CD8-positive, alpha-beta memory T cell (primary cell): Measurements from ENCODE around the gene ATP1B3. TPM values are rescaled to one million over a fixed set of nuclear protein-coding genes. Genes with fewer than 3 reads are reported as not detected.
"Not testable (repeated sequence)": the region's sequence is repeated elsewhere in the genome, so short reads cannot be mapped to it uniquely, and the experiment has no call there.

Source experiments
- CTCF ChIA-PET: fragments of 350-600 bp; sonication (Branson Sonifier 250); formaldehyde crosslinking; loops from one replicate; lab custom pipeline; 2021; ENCODE audit warnings: antibody characterized with exemption; lab: Charles Lee
- POLR2A ChIA-PET: fragments of 350-600 bp; sonication (Branson Sonifier 250); formaldehyde crosslinking; loops from one replicate; lab custom pipeline; 2021; ENCODE audit warnings: antibody characterized with exemption; lab: Charles Lee
- DNase-seq, 5 donors: peaks; one replicate each; pipeline versions ENCODE4 v3.0.0 to v3.0.0-alpha.2; 2020 to 2022; ENCODE audit warnings: mixed read lengths in 1 of 5
- H3K27ac ChIP-seq: one replicate; pipeline ENCODE4 v1.7.0; 2013; ENCODE audit warnings: low read depth, mild to moderate bottlenecking, low read length, moderate library complexity
- H3K27me3 ChIP-seq: 2 replicates; pipeline ENCODE4 v1.7.0; 2013; ENCODE audit warnings: low read length, mild to moderate bottlenecking; ENCODE audit not compliant: insufficient read depth, poor library complexity, severe bottlenecking
- H3K36me3 ChIP-seq: 2 replicates; pipeline ENCODE4 v1.7.0; 2013; ENCODE audit warnings: mild to moderate bottlenecking, low read length, moderate library complexity; ENCODE audit not compliant: insufficient read depth
- H3K4me1 ChIP-seq: 2 replicates; pipeline ENCODE4 v1.7.0; 2013; ENCODE audit warnings: mild to moderate bottlenecking, low read length, moderate library complexity; ENCODE audit not compliant: insufficient read depth
- H3K4me3 ChIP-seq: 2 replicates; pipeline ENCODE4 v1.7.0; 2013; ENCODE audit warnings: mild to moderate bottlenecking, low read length
- H3K9me3 ChIP-seq: 2 replicates; pipeline ENCODE4 v1.7.0; 2013; ENCODE audit warnings: mild to moderate bottlenecking, low read length
- H3K27ac Mint-ChIP-seq, 8 donors: one replicate each; pipeline ENCODE4 v1.8.0; 2020 to 2021; ENCODE audit warnings: mixed read lengths in 8 of 8, mild to moderate bottlenecking in 6 of 8, inconsistent platforms in 3 of 8, moderate library complexity in 3 of 8
- H3K27me3 Mint-ChIP-seq, 2 donors: one replicate each; pipeline ENCODE4 v1.8.0; 2020 to 2021; ENCODE audit warnings: mixed read lengths in 2 of 2, mild to moderate bottlenecking in 1 of 2, moderate library complexity in 1 of 2
- H3K36me3 Mint-ChIP-seq, 3 donors: one replicate each; pipeline ENCODE4 v1.8.0; 2020 to 2021; ENCODE audit warnings: mixed read lengths in 3 of 3, inconsistent platforms in 1 of 3, mild to moderate bottlenecking in 1 of 3
- H3K4me1 Mint-ChIP-seq, 3 donors: one replicate each; pipeline ENCODE4 v1.8.0; 2020 to 2021; ENCODE audit warnings: mixed read lengths in 3 of 3, inconsistent platforms in 1 of 3, mild to moderate bottlenecking in 1 of 3
- H3K4me3 Mint-ChIP-seq, 7 donors: one replicate each; pipeline ENCODE4 v1.8.0; 2020 to 2021; ENCODE audit warnings: mixed read lengths in 7 of 7, mild to moderate bottlenecking in 6 of 7, moderate library complexity in 4 of 7, inconsistent platforms in 2 of 7
- H3K9me3 Mint-ChIP-seq, 5 donors: one replicate each; pipeline ENCODE4 v1.8.0; 2020 to 2022; ENCODE audit warnings: mixed read lengths in 5 of 5, mild to moderate bottlenecking in 3 of 5, moderate library complexity in 2 of 5, inconsistent platforms in 1 of 5
- polyA plus RNA-seq: library from polyadenylated mRNA; unstranded; fragments of 300-500 nt; fragmentation: Illumina TruSeq; gene quantifications from one replicate; pipeline ENCODE4 v1.2.3, GENCODE V29; 2021
- total RNA-seq, 2 experiments: library from RNA; stranded (reverse); gene quantifications; one replicate each; pipeline ENCODE4 v1.2.3, GENCODE V29; 2021

Gene ATP1B3
- total and polyA plus RNA-seq, 3 experiments from 2014 or later = 133 to 234 (median 230) TPM

GRCh38 chr3:141876891-141877621, 613 bp downstream of the ATP1B3 start:
- CTCF ChIA-PET = interaction anchor here (1.4 to 3.2 kb wide), 5 partner anchors 20 to 646 kb away, joined by 3 to 17 read pairs (median 4); partner anchors contain the start of genes PXYLP1 and RNF7
- peaks cover 41 to 56% (median 54%) of the 10 kb centered on the region in 3 donors for H3K4me1 Mint-ChIP-seq
- H3K36me3 Mint-ChIP-seq = peaks cover 0 to 13% (median 0%) of the 10 kb centered on the region in 3 donors
- peaks cover 0 to 2% of the 10 kb centered on the region in 2 donors for H3K27me3 Mint-ChIP-seq
- Histone ChIP-seq H3K9me3 (no peaks in the 10 kb centered on the region), H3K27me3 (no peaks in the 10 kb centered on the region), H3K4me3 (peak overlapping the region; percentile 68), H3K36me3 (no peaks in the 10 kb centered on the region), H3K4me1 (peaks cover 24% of the 10 kb centered on the region), H3K27ac (peak overlapping the region; percentile 80)
- DNase-seq = peak; percentile 47 to 76 (median 55)
- no peaks in the 10 kb centered on the region for H3K9me3 Mint-ChIP-seq
- POLR2A ChIA-PET = interaction anchor here (0.6 to 3.5 kb wide), 10 partner anchors 8 to 566 kb away, joined by 3 to 36 read pairs (median 4); partner anchors contain the start of gene RNF7
- H3K27ac Mint-ChIP-seq = peak overlapping the region; percentile 89 to 97 (median 93)
- H3K4me3 Mint-ChIP-seq = peak overlapping the region; percentile 86 to 97 (median 92)

GRCh38 chr3:141877911-141878310, 1.5 kb downstream of the ATP1B3 start:
- Mint-ChIP-seq H3K27ac (peak overlapping the region; percentile 83 to 94 (median 90)), H3K9me3 (no peaks in the 10 kb centered on the region), H3K36me3 (peaks cover 0 to 15% (median 0%) of the 10 kb centered on the region in 3 donors), H3K4me3 (peak overlapping the region; percentile 84 to 94 (median 89)), H3K4me1 (peaks cover 44 to 63% (median 62%) of the 10 kb centered on the region in 3 donors), H3K27me3 (peaks cover 0 to 2% of the 10 kb centered on the region in 2 donors)
- peak overlapping the region; percentile 80 for H3K27ac ChIP-seq
- H3K4me3 ChIP-seq = peak overlapping the region; percentile 68
- ChIA-PET POLR2A (interaction anchor here (0.6 to 3.5 kb wide), 5 partner anchors 9 to 390 kb away, joined by 3 to 36 read pairs (median 4); partner anchors contain the start of gene RNF7), CTCF (interaction anchor here (1.2 to 3.2 kb wide), 6 partner anchors 8 to 646 kb away, joined by 3 to 17 read pairs (median 4); partner anchors contain the start of genes PXYLP1 and RNF7)
- peaks cover 24% of the 10 kb centered on the region for H3K4me1 ChIP-seq
- no peaks in the 10 kb centered on the region for H3K9me3 ChIP-seq
- no peaks in the 10 kb centered on the region for H3K36me3 ChIP-seq
- H3K27me3 ChIP-seq = no peaks in the 10 kb centered on the region
- DNase-seq = no peak

- Histone ChIP-seq H3K36me3 (no peaks in the 10 kb centered on the region), H3K9me3 (no peaks in the 10 kb centered on the region), H3K27me3 (no peaks in the 10 kb centered on the region), H3K4me1 (peaks cover 24% of the 10 kb centered on the region), H3K27ac (peak overlapping the region; percentile 80), H3K4me3 (peak overlapping the region; percentile 68)
- H3K36me3 Mint-ChIP-seq = peaks cover 0 to 16% (median 0%) of the 10 kb centered on the region in 3 donors
- CTCF ChIA-PET = interaction anchor here (1.2 to 3.2 kb wide), 5 partner anchors 8 to 140 kb away, joined by 3 to 17 read pairs (median 4); partner anchors contain the start of gene RNF7
- peaks cover 45 to 65% (median 64%) of the 10 kb centered on the region in 3 donors for H3K4me1 Mint-ChIP-seq
- H3K27ac Mint-ChIP-seq = peak overlapping the region in 7 of 8 donors; percentile 15 to 94 (median 89)
- DNase-seq = no peak
- peak overlapping the region; percentile 84 to 94 (median 89) for H3K4me3 Mint-ChIP-seq
- POLR2A ChIA-PET = interaction anchor here (0.9 to 3.5 kb wide), 2 partner anchors 81 to 391 kb away, joined by 3 to 31 read pairs; no protein-coding TSS in a partner anchor
- H3K9me3 Mint-ChIP-seq = no peaks in the 10 kb centered on the region
- H3K27me3 Mint-ChIP-seq = peaks cover 0 to 2% of the 10 kb centered on the region in 2 donors
These were observed 1.9 kb downstream of the ATP1B3 start for GRCh38 chr3:141878326-141878725.

GRCh38 chr3:141878817-141879216, 2.4 kb downstream of the ATP1B3 start:
- Mint-ChIP-seq H3K27me3 (peaks cover 0 to 2% of the 10 kb centered on the region in 2 donors), H3K27ac (peak overlapping the region in 4 of 8 donors; percentile 4 to 93 (median 57)), H3K36me3 (peaks cover 0 to 16% (median 0%) of the 10 kb centered on the region in 3 donors), H3K4me3 (peak overlapping the region; percentile 58 to 94 (median 87)), H3K9me3 (no peaks in the 10 kb centered on the region), H3K4me1 (peaks cover 48 to 70% (median 68%) of the 10 kb centered on the region in 3 donors)
- no peak for DNase-seq
- peaks cover 24% of the 10 kb centered on the region for H3K4me1 ChIP-seq
- H3K27me3 ChIP-seq = no peaks in the 10 kb centered on the region
- peak overlapping the region; percentile 19 for H3K27ac ChIP-seq
- H3K36me3 ChIP-seq = no peaks in the 10 kb centered on the region
- POLR2A ChIA-PET = interaction anchor here (0.6 kb wide), 1 partner anchor 34 kb away, joined by 4 read pairs; no protein-coding TSS in a partner anchor
- H3K9me3 ChIP-seq = no peaks in the 10 kb centered on the region
- no peak overlapping the region for H3K4me3 ChIP-seq
- CTCF ChIA-PET = interaction anchor here (1.2 to 3.2 kb wide), 4 partner anchors 8 to 140 kb away, joined by 3 to 17 read pairs (median 6); partner anchors contain the start of gene RNF7

GRCh38 chr3:141881702-141882101, 5.3 kb downstream of the ATP1B3 start:
- Mint-ChIP-seq H3K4me1 (peaks cover 54 to 90% (median 79%) of the 10 kb centered on the region in 3 donors), H3K27ac (peak overlapping the region in 1 of 8 donors; percentile 36), H3K27me3 (peaks cover 0 to 2% of the 10 kb centered on the region in 2 donors), H3K4me3 (peak overlapping the region in 1 of 7 donors; percentile 11), H3K36me3 (peaks cover 0 to 18% (median 0%) of the 10 kb centered on the region in 3 donors), H3K9me3 (no peaks in the 10 kb centered on the region)
- Histone ChIP-seq H3K4me1 (peaks cover 23% of the 10 kb centered on the region), H3K36me3 (no peaks in the 10 kb centered on the region), H3K4me3 (no peak overlapping the region), H3K27me3 (no peaks in the 10 kb centered on the region), H3K9me3 (no peaks in the 10 kb centered on the region), H3K27ac (no peak overlapping the region)
- ChIA-PET POLR2A (no interaction called here), CTCF (interaction anchor here (1.0 to 1.4 kb wide), 2 partner anchors 84 to 143 kb away, joined by 3 to 4 read pairs; partner anchors contain the start of gene RNF7)
- no peak for DNase-seq

GRCh38 chr3:141887051-141887450, 10.6 kb downstream of the ATP1B3 start:
- H3K27ac ChIP-seq = no peak overlapping the region
- Mint-ChIP-seq H3K4me3 (no peak overlapping the region), H3K9me3 (peaks cover 0 to 3% (median 0%) of the 10 kb centered on the region in 5 donors), H3K27me3 (no peaks in the 10 kb centered on the region), H3K36me3 (peaks cover 4 to 21% (median 9%) of the 10 kb centered on the region in 3 donors), H3K4me1 (peaks cover 35 to 76% (median 63%) of the 10 kb centered on the region in 3 donors), H3K27ac (no peak overlapping the region)
- H3K9me3 ChIP-seq = no peaks in the 10 kb centered on the region
- H3K36me3 ChIP-seq = no peaks in the 10 kb centered on the region
- POLR2A ChIA-PET = interaction anchor here (1.5 kb wide), 1 partner anchor 10 kb away, joined by 4 read pairs; no protein-coding TSS in a partner anchor
- peaks cover 3% of the 10 kb centered on the region for H3K4me1 ChIP-seq
- DNase-seq = no peak
- CTCF ChIA-PET = interaction anchor here (1.2 to 3.8 kb wide), 2 partner anchors 9 to 12 kb away, joined by 4 to 12 read pairs; no protein-coding TSS in a partner anchor
- H3K4me3 ChIP-seq = no peak overlapping the region
- H3K27me3 ChIP-seq = no peaks in the 10 kb centered on the region

GRCh38 chr3:141888548-141888947, 12.1 kb downstream of the ATP1B3 start:
- POLR2A ChIA-PET, H3K4me1 ChIP-seq, H3K4me3 Mint-ChIP-seq, H3K36me3 ChIP-seq, H3K27ac ChIP-seq, H3K4me3 ChIP-seq, CTCF ChIA-PET, H3K9me3 Mint-ChIP-seq, H3K27me3 ChIP-seq, H3K9me3 ChIP-seq, H3K27me3 Mint-ChIP-seq, DNase-seq: not testable (repeated sequence)
- Mint-ChIP-seq H3K27ac (peak overlapping the region in 2 of 8 donors; percentile 46 to 58), H3K36me3 (peaks cover 4 to 22% (median 12%) of the 10 kb centered on the region in 3 donors), H3K4me1 (peaks cover 37 to 75% (median 63%) of the 10 kb centered on the region in 3 donors)
